Left ventricle myocardium inferior (tissue), 1 donor: ENCODE data around the gene PRSS21. TPM values are rescaled to one million over a fixed set of nuclear protein-coding genes. Genes with fewer than 3 reads are reported as not detected.

ENCODE experiments used
- DNase-seq: peaks from one replicate; pipeline ENCODE4 v3.0.0-alpha.2; 2020
- H3K27ac ChIP-seq: fragments of 200-600 bp; replicated peaks from 2 replicates; pipeline ENCODE4 v1.8.0; 2021
- H3K27me3 ChIP-seq: fragments of 200-600 bp; 2 replicates; pipeline ENCODE4 v1.8.0; 2021; ENCODE audit warnings: low read depth
- H3K36me3 ChIP-seq: fragments of 200-600 bp; 2 replicates; pipeline ENCODE4 v1.8.0; 2021
- H3K4me1 ChIP-seq: fragments of 200-600 bp; 2 replicates; pipeline ENCODE4 v1.8.0; 2021
- H3K4me3 ChIP-seq: fragments of 200-600 bp; 2 replicates; pipeline ENCODE4 v1.8.0; 2021; ENCODE audit warnings: mild to moderate bottlenecking, moderate library complexity
- H3K9me3 ChIP-seq: fragments of 200-600 bp; replicated peaks from 2 replicates; pipeline ENCODE4 v1.8.0; 2021
- intact Hi-C: fragments of 100-400 bp; cut with micrococcal nuclease; formaldehyde crosslinking; loops from one replicate; pipeline ENCODE4 v1.11.0; 2022
- total RNA-seq: library from RNA; stranded (reverse); fragmentation: NEBNext Ultra II Directional; extraction: Animal tissue kit (Norgen Biotek cat#: 25700); gene quantifications from one replicate; pipeline ENCODE4 v1.2.1, GENCODE V29; 2021
- TF ChIP-seq, protein P1 (sequence below): fragments of 200-600 bp; IDR thresholded peaks from 2 replicates; pipeline ENCODE4 v1.8.0; 2021; ENCODE audit warnings: antibody characterized with exemption, mild to moderate bottlenecking, borderline replicate concordance
- donor health status: DM: no; HTN: yes; CAD: no; lungs with severe emphysema.

PRSS21 gene
- total RNA-seq, 1 donor from 2014 or later, result not detected

- peaks cover 18% of the 10 kb centered on the region for H3K36me3 ChIP-seq
- peak overlapping the region; percentile 100 for H3K4me3 ChIP-seq
- peaks cover 52% of the 10 kb centered on the region for H3K4me1 ChIP-seq
- intact Hi-C loops, result no loop called here
- peaks cover 9% of the 10 kb centered on the region for H3K27me3 ChIP-seq
- no peak for DNase-seq
- peak overlapping the region; percentile 100 for H3K27ac ChIP-seq
- no peaks in the 10 kb centered on the region for H3K9me3 ChIP-seq
- TF ChIP-seq, protein P1, sequence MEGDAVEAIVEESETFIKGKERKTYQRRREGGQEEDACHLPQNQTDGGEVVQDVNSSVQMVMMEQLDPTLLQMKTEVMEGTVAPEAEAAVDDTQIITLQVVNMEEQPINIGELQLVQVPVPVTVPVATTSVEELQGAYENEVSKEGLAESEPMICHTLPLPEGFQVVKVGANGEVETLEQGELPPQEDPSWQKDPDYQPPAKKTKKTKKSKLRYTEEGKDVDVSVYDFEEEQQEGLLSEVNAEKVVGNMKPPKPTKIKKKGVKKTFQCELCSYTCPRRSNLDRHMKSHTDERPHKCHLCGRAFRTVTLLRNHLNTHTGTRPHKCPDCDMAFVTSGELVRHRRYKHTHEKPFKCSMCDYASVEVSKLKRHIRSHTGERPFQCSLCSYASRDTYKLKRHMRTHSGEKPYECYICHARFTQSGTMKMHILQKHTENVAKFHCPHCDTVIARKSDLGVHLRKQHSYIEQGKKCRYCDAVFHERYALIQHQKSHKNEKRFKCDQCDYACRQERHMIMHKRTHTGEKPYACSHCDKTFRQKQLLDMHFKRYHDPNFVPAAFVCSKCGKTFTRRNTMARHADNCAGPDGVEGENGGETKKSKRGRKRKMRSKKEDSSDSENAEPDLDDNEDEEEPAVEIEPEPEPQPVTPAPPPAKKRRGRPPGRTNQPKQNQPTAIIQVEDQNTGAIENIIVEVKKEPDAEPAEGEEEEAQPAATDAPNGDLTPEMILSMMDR, result no peak
Measured at GRCh38 chr16:2778630-2778958, 38.4 kb upstream of the PRSS21 start.

GRCh38 chr16:2779151-2779920, 37.7 kb upstream of the PRSS21 start:
- H3K27me3 ChIP-seq, result peaks cover 16% of the 10 kb centered on the region
- H3K27ac ChIP-seq, result no peak overlapping the region
- no peaks in the 10 kb centered on the region for H3K9me3 ChIP-seq
- intact Hi-C loops, result no loop called here
- H3K4me1 ChIP-seq, result peaks cover 47% of the 10 kb centered on the region
- no peak overlapping the region for H3K4me3 ChIP-seq
- TF ChIP-seq, protein P1, result no peak
- no peak for DNase-seq
- H3K36me3 ChIP-seq, result peaks cover 10% of the 10 kb centered on the region

DNA sequence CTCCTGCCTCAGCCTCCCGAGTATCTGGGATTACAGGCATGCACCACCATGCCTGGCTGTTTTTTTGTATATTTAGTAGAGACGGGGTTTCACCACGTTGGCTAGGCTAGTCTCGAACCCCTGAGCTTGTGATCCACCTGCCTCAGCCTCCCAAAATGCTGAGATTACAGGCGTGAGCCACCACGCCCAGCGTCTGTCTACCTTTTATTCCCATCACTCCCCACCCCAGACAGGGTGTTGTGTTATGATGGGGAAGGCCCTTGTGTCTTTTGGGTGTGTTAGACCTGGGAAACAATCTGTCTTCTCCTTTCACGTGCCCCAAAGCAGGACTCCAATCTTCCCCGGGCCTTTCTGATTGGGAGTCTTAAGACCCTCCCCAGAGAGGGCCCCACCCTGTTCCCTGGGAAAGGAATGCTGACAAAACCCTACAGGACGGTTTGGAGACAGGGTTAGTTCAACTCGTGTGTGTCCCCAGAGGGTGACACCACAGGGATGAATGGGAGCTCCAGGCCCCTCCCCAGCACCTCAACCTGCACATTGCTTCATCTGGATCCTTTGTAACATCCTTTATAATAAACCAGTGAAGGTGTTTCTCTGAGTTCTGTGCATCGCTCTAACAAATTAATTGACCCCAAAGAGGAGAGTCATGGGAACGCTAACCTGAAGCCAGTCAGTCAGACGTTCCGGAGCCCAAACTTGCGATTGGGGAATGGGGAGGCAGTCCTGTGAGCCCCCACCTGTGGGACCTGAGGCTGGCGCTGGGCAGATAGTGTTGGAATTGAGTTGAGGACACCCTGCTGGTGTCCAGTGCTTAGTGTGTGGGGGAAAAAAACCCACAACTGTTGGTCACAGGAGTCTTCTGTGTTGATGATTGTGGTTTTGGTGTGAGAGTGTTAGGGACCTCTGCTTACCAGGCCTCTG, 36.8 kb upstream of the PRSS21 start:
- TF ChIP-seq, protein P1, result no peak
- peaks cover 25% of the 10 kb centered on the region for H3K27me3 ChIP-seq
- DNase-seq, result no peak
- intact Hi-C loops, result no loop called here
- no peaks in the 10 kb centered on the region for H3K9me3 ChIP-seq
- H3K4me3 ChIP-seq, result no peak overlapping the region
- H3K36me3 ChIP-seq, result peaks cover 1% of the 10 kb centered on the region
- H3K27ac ChIP-seq, result no peak overlapping the region
- H3K4me1 ChIP-seq, result peaks cover 43% of the 10 kb centered on the region

DNA sequence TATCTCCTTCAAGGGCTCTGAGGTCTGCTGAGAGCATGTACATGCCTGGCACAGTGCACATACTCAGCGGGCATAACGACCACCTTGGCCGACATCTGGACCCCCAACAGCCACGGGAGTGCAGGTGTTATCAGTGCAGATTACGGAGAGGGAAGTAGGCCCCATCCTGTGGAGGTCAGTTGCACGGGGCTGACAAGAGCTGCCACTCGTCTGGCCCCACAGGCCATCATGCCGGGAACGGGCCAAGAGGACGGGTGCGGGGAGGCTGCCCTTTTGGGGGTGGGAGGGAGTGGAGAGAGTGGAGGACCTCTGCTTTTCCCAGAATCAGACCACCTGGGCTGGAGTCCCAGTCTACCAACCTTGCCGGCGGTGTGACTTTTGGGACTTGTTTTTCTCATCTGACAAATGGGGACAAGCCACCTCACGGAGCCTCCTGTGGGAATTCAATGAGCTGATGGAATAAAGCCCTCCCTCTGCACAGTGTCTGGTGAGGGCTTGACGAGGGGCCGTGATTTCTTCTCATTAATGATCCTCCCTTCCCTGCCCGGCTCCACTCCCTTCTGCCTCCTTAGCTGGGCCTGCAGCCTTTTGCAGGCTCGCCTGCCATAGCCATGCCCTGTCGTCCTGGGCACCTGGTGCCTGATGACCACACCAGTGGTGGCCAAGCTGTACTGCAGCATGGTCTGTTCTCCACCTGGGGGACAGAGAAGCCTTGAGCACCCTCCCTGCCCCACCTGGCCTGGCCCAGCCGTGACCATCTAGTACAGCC, 34.3 kb upstream of the PRSS21 start:
- H3K36me3 ChIP-seq, result no peaks in the 10 kb centered on the region
- H3K9me3 ChIP-seq, result no peaks in the 10 kb centered on the region
- H3K4me1 ChIP-seq, result peaks cover 26% of the 10 kb centered on the region
- TF ChIP-seq, protein P1, result no peak
- no peak for DNase-seq
- H3K27ac ChIP-seq, result no peak overlapping the region
- intact Hi-C loops, result no loop called here
- H3K4me3 ChIP-seq, result no peak overlapping the region
- H3K27me3 ChIP-seq, result peaks cover 46% of the 10 kb centered on the region

DNA sequence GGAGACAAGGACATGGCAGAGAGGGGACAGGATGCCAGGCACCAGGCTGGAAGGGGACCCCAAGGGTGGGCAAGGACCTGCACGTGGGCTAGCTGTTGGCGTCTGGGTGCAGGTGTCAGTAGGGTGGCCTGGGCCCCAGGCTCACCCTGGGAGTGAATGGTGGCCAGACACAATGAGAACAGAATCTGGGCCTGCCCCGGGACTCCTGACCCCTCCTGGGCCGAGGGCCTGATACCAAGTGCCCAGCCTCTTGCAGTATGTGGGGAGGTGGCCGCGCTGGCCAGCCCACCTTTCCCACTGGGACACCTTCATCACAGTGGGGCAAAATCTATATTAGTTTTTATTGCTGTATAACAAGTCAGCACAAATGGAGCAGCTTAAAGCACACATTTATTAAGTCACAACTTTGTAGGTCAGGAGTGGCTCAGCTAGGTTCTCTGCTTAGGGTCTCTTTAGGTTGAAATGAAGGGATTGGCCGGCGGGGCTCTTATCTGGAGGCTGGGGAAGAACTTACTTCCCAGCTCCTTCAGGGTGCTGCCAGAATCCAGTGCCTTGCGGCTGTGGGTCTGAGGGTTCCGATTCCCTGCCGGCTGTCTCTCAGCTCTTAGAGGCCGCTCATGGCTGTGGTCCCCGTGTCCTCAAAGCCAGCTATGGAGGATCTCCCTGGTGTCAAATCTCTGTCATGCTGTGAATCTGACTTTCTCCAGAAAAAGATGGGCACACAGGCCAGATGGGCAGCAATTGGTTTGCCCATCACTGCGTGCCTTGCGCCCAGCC, 33.3 kb upstream of the PRSS21 start:
- H3K27ac ChIP-seq, result no peak overlapping the region
- H3K4me1 ChIP-seq, result peaks cover 16% of the 10 kb centered on the region
- peaks cover 56% of the 10 kb centered on the region for H3K27me3 ChIP-seq
- DNase-seq, result no peak
- intact Hi-C loops, result no loop called here
- TF ChIP-seq, protein P1, result no peak
- H3K36me3 ChIP-seq, result no peaks in the 10 kb centered on the region
- H3K4me3 ChIP-seq, result no peak overlapping the region
- H3K9me3 ChIP-seq, result no peaks in the 10 kb centered on the region
